Adrenal gland (tissue), 12 donors: ENCODE data around the gene GSAP. TPM values are rescaled to one million over a fixed set of nuclear protein-coding genes. Genes with fewer than 3 reads are reported as not detected.
A peak's percentile ranks its signal among the peaks of the same experiment; 100 is the strongest.

Experiments
- DNase-seq, 7 donors: peaks; one replicate each; pipeline ENCODE4 v3.0.0-alpha.2; 2019 to 2020
- H3K27ac ChIP-seq, 5 donors: fragments of 200-600 bp; sonication (generic) in 4 of 5; 1 replicate in 3 of 5; 2 replicates in 2 of 5; pipeline versions ENCODE4 v1.5.1 to v1.8.0; 2016 to 2020; ENCODE audit warnings: mild to moderate bottlenecking in 1 of 5
- H3K27me3 ChIP-seq: fragments of 200-600 bp; 2 replicates; pipeline ENCODE4 v1.8.0; 2021
- H3K36me3 ChIP-seq, 2 donors: fragments of 200-600 bp; replicated peaks in 1 of 2; 1 replicate in 1 of 2; 2 replicates in 1 of 2; pipeline versions ENCODE4 v1.5.1 to v1.8.0; 2018 to 2022
- H3K4me1 ChIP-seq, 2 donors: fragments of 200-600 bp; replicated peaks in 1 of 2; 1 replicate in 1 of 2; 2 replicates in 1 of 2; pipeline versions ENCODE4 v1.5.1 to v1.8.0; 2018 to 2021
- H3K4me3 ChIP-seq, 4 donors: fragments of 200-600 bp; sonication (generic) in 3 of 4; one replicate each; pipeline ENCODE4 v1.5.1; 2016 to 2018
- H3K9me3 ChIP-seq, 3 donors: fragments of 200-600 bp; sonication (generic) in 1 of 3; replicated peaks in 1 of 3; 1 replicate in 2 of 3; 2 replicates in 1 of 3; pipeline versions ENCODE4 v1.5.1 to v1.8.0; 2016 to 2021
- POLR2A ChIP-seq, 2 donors: fragments of 450-650 bp; IDR thresholded peaks; one replicate each; pipeline ENCODE4 v1.6.1; 2017; ENCODE audit warnings: antibody characterized with exemption in 2 of 2, mild to moderate bottlenecking in 2 of 2, moderate library complexity in 1 of 2
- WGBS, 4 donors: extraction: QIAGEN DNeasy Blood & Tissue Kit in 2 of 4; methylation state at CpG; one replicate each; pipeline versions ENCODE4 v1.1.5 to v1.1.7; 2013 to 2017; 5-methylcytosine and 5-hydroxymethylcytosine counted together
- intact Hi-C, 2 donors: fragments of 100-400 bp; cut with DNase I; formaldehyde crosslinking; loops; one replicate each; pipeline versions ENCODE4 v1.14.1 to v1.15.0; 2022 to 2023
- polyA plus RNA-seq, 3 donors: library from polyadenylated mRNA; stranded (reverse); fragments of 200-250 nt in 2 of 3; fragments of 350-450 nt in 1 of 3; fragmentation: Illumina TruSeq in 1 of 3; extraction: RNeasy Lipid Tissue Mini Kit (QIAGEN cat#74804) in 1 of 3; gene quantifications; one replicate each; pipeline ENCODE4 v1.2.3, GENCODE V29; 2013 to 2014
- total RNA-seq, 9 donors: library from RNA; depleted of rRNA in 4 of 9; stranded (reverse); fragments of >200 nt in 4 of 9; fragments of 120-200 nt in 1 of 9; fragmentation: NEBNext Ultra II Directional in 1 of 9; extraction: Animal tissue kit (Norgen Biotek cat#: 25700) in 1 of 9; gene quantifications; one replicate each; pipeline versions ENCODE4 v1.1.0 to v1.2.4, GENCODE V29; 2013 to 2023
- TF ChIP-seq, protein P1 (sequence below), 6 experiments: fragments of 450-650 bp in 4 of 6; fragments of 200-600 bp in 2 of 6; sonication (generic) in 1 of 6; IDR thresholded peaks; 1 replicate in 5 of 6; 2 replicates in 1 of 6; pipeline versions ENCODE4 v1.5.1 to v1.8.0; 2016 to 2021; ENCODE audit warnings: antibody characterized with exemption in 6 of 6, mild to moderate bottlenecking in 2 of 6, moderate library complexity in 1 of 6
- donor health status: healthy with polysubstance abuse.
- donor health status: Bipolar disorder and iron deficiency.
- donor health status: DM: yes; HTN: yes; CAD: no.
- donor health status: DM: no; HTN: no; CAD: no.
- donor health status: DM: no; HTN: no; CAD: no.
- donor health status: DM: yes; HTN: yes; CAD: no.

GSAP gene
- total and polyA plus RNA-seq, 12 donors = 10.3 to 56.1 (median 18.5) TPM

DNA sequence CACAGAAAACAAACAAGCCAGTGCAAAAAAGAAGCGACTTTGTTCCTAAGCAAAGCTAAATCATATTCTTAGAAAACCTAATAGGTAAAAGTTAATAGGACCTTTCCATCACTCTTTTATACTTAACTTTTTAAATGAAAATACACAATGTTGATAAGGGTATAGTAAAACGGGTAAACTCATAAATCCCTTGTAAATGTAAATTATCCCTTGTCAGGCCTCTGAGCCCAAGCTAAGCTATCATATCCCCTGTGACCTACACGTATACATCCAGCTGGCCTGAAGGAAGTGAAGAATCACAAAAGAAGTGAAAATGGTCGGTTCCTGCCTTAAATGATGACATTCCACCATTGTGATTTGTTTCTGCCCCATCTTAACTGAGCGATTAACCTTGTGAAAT lies 76.4 kb downstream of the GSAP start:
- DNase-seq = no peak
- WGBS, 4 donors = 80 to 82% (median 82%) methylated on average over 5 of the region's 5 CpGs

DNA sequence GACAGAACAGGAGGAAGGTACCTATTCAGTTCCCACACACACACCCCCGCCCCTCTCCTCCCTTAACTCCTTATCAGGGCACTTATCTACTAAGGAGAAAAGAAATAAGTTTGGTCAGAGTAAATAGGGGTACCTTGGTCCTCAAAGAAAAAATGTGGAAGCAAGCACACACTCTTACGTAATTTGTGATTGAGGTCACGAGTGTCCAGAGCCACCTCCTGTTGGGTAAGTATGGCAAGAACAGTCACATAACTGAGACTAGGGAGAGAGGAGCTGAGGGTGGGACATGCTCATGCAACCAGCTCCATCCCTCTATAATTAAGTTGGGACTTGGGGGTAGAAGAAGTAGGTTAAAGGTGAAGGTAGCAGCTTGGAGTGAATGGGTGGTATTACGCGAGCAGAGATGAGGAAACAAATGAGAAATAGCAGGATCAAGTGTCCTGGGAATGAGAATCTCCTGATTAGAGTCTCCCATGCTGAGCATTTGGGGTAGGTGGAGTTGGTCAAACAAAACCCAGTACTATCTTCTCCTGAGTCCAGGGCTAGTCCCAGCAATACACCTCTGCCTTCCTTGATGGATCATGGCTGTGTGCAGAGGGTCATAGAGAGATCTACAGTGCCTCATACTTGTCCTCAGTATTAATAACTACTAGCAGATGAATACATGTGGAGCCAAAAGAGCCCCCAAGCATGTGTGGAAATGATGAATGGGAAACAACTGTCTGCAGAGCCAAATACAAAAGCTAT lies 77.1 kb downstream of the GSAP start:
- no peaks in the 10 kb centered on the region for H3K27me3 ChIP-seq
- no peaks in the 10 kb centered on the region for H3K9me3 ChIP-seq
- H3K36me3 ChIP-seq = no peaks in the 10 kb centered on the region
- peak in 1 of 7 donors; percentile 13 for DNase-seq
- 67 to 90% (median 77%) methylated on average over 5 of the region's 5 CpGs for WGBS, 4 donors
- intact Hi-C loops = loop anchor here in 1 of 2 donors (10.0 kb wide), 1 partner anchor 214 kb away; the partner anchor contains the start of gene CCDC146
- H3K27ac ChIP-seq = peak overlapping the region in 1 of 5 donors; percentile 10
- no peak overlapping the region for H3K4me3 ChIP-seq
- peaks cover 0 to 7% of the 10 kb centered on the region in 2 donors for H3K4me1 ChIP-seq
- no peak for TF ChIP-seq POLR2A (IDR thresholded peaks at IDR 0.05)
- TF ChIP-seq, protein P1, sequence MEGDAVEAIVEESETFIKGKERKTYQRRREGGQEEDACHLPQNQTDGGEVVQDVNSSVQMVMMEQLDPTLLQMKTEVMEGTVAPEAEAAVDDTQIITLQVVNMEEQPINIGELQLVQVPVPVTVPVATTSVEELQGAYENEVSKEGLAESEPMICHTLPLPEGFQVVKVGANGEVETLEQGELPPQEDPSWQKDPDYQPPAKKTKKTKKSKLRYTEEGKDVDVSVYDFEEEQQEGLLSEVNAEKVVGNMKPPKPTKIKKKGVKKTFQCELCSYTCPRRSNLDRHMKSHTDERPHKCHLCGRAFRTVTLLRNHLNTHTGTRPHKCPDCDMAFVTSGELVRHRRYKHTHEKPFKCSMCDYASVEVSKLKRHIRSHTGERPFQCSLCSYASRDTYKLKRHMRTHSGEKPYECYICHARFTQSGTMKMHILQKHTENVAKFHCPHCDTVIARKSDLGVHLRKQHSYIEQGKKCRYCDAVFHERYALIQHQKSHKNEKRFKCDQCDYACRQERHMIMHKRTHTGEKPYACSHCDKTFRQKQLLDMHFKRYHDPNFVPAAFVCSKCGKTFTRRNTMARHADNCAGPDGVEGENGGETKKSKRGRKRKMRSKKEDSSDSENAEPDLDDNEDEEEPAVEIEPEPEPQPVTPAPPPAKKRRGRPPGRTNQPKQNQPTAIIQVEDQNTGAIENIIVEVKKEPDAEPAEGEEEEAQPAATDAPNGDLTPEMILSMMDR (IDR thresholded peaks at IDR 0.05) = no peak

More for the DNA sequence above, 76.4 kb downstream of the GSAP start:
- Histone ChIP-seq H3K27ac (no peak overlapping the region), H3K4me3 (no peak overlapping the region), H3K4me1 (peaks cover 0 to 7% of the 10 kb centered on the region in 2 donors), H3K36me3 (no peaks in the 10 kb centered on the region), H3K9me3 (no peaks in the 10 kb centered on the region), H3K27me3 (no peaks in the 10 kb centered on the region)
- TF ChIP-seq, protein P1 (IDR thresholded peaks at IDR 0.05) = no peak
- TF ChIP-seq POLR2A (IDR thresholded peaks at IDR 0.05) = no peak
- intact Hi-C loops = loop anchor here in 1 of 2 donors (10.0 kb wide), 1 partner anchor 215 kb away; the partner anchor contains the start of gene CCDC146

DNA sequence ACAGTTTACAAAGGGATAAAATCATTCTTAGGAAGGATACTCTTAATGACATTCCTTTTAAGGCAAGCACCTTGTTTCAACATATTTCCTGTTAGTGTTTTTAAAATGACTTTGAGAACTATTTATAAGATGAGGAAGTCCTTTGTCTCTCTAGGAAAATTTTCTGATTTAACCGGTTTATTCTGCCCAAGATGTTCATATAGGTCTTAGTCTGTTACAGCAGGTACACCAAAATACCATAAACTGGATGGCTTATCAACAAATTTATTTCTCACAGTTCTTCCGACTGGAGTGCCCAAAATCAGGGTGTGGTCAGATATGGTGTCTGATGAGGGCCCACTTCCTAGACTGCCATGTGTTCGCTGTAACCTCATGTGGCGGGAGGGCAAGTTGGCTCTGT lies 77.9 kb downstream of the GSAP start:
- no peaks in the 10 kb centered on the region for H3K9me3 ChIP-seq
- H3K36me3 ChIP-seq = no peaks in the 10 kb centered on the region
- intact Hi-C loops = loop anchor here in 1 of 2 donors (10.0 kb wide), 1 partner anchor 213 kb away; the partner anchor contains the start of gene CCDC146
- no peaks in the 10 kb centered on the region for H3K27me3 ChIP-seq
- no peak overlapping the region for H3K27ac ChIP-seq
- H3K4me3 ChIP-seq = no peak overlapping the region
- DNase-seq = no peak
- WGBS, 4 donors = 64 to 78% (median 73%) methylated on average over 3 to 4 of the region's 4 CpGs
- TF ChIP-seq, protein P1 (IDR thresholded peaks at IDR 0.05) = no peak
- no peak for TF ChIP-seq POLR2A (IDR thresholded peaks at IDR 0.05)
- peaks cover 0 to 7% of the 10 kb centered on the region in 2 donors for H3K4me1 ChIP-seq

DNA sequence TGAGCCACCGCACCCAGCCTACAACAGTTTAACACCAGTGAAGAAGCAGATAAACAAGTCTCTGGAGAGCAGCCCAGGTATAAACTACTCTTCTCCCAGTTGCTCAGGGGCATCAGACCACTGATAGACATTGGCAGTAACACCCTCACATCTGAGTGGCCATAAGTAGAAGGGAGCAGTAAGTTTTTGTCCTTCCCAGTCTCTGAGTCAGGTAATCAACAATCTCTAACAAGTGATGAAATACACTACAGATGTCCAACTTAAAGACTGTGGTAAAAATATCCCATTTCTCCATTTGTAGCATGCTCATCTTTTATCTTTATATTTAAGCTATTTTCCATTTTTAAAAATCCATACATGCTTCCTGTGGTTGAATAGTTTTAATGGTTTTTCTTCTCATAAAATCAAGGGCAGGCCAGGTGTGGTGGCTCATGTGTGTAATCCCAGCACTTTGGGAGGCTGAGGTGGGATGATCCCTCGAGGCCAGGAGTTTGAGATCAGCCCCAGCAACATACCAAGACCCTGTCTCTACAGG lies 78.6 kb downstream of the GSAP start:
- no peak for TF ChIP-seq POLR2A (IDR thresholded peaks at IDR 0.05)
- TF ChIP-seq, protein P1 (IDR thresholded peaks at IDR 0.05) = no peak
- no peaks in the 10 kb centered on the region for H3K9me3 ChIP-seq
- H3K36me3 ChIP-seq = no peaks in the 10 kb centered on the region
- H3K4me1 ChIP-seq = peaks cover 0 to 7% of the 10 kb centered on the region in 2 donors
- H3K27ac ChIP-seq = no peak overlapping the region
- 84 to 91% (median 89%) methylated on average over 2 of the region's 2 CpGs for WGBS, 4 donors
- no peak overlapping the region for H3K4me3 ChIP-seq
- intact Hi-C loops = loop anchor here in 1 of 2 donors (10.0 kb wide), 1 partner anchor 213 kb away; the partner anchor contains the start of gene CCDC146
- DNase-seq = no peak
- H3K27me3 ChIP-seq = no peaks in the 10 kb centered on the region
